Measurements from ENCODE around the gene BANF1.

Gene BANF1

GRCh38 chr11:65972116-65972515 is 30.2 kb upstream of the BANF1 start:
- Histone ChIP-seq H3K79me2 (ENCODE audit: insufficient read depth, low read length) (no peaks in the 10 kb centered on the region), H3K9me2 (ENCODE audit: low read depth, low read length) (no peaks in the 10 kb centered on the region), H3K9me3 (ENCODE audit: low read length) (no peaks in the 10 kb centered on the region), H3K4me1 (ENCODE audit: insufficient read depth, low read length, severe bottlenecking) (no peaks in the 10 kb centered on the region), H3K4me2 (ENCODE audit: low read length) (no peak overlapping the region), H3K27ac (ENCODE audit: low read depth, low read length, poor library complexity, severe bottlenecking) (no peak overlapping the region), H3K9ac (ENCODE audit: low read length) (no peak overlapping the region), H3F3A (ENCODE audit: insufficient read depth, low read length) (no peaks in the 10 kb centered on the region), H2AFZ (ENCODE audit: low read length) (no peak overlapping the region), H3K36me3 (ENCODE audit: insufficient read depth, low read length) (peaks cover 61% of the 10 kb centered on the region), H3K27me3 (ENCODE audit: insufficient read depth, low read length) (no peaks in the 10 kb centered on the region), H4K20me1 (ENCODE audit: insufficient read depth, low read length) (no peaks in the 10 kb centered on the region), H3K4me3 (ENCODE audit: low read depth, low read length, poor library complexity, severe bottlenecking) (no peak overlapping the region)
- no peak for TF ChIP-seq EZH2 (IDR thresholded peaks at IDR 0.05; ENCODE audit: borderline replicate concordance, low read length)
- TF ChIP-seq CTCF (IDR thresholded peaks at IDR 0.05; ENCODE audit: low read length), result no peak

- no peaks in the 10 kb centered on the region for H3K27me3 ChIP-seq (ENCODE audit: insufficient read depth, low read length)
- no peaks in the 10 kb centered on the region for H4K20me1 ChIP-seq (ENCODE audit: insufficient read depth, low read length)
Measured at GRCh38 chr11:65973439-65974110, 28.7 kb upstream of the BANF1 start.

GRCh38 chr11:65975771-65976170 is 26.5 kb upstream of the BANF1 start:
- Histone ChIP-seq H3K4me2 (ENCODE audit: low read length) (no peak overlapping the region), H3K9me2 (ENCODE audit: low read depth, low read length) (no peaks in the 10 kb centered on the region), H4K20me1 (ENCODE audit: insufficient read depth, low read length) (no peaks in the 10 kb centered on the region), H3K9me3 (ENCODE audit: low read length) (no peaks in the 10 kb centered on the region), H3K9ac (ENCODE audit: low read length) (no peak overlapping the region), H3K4me3 (ENCODE audit: low read depth, low read length, poor library complexity, severe bottlenecking) (no peak overlapping the region), H3F3A (ENCODE audit: insufficient read depth, low read length) (no peaks in the 10 kb centered on the region), H3K79me2 (ENCODE audit: insufficient read depth, low read length) (no peaks in the 10 kb centered on the region), H3K27me3 (ENCODE audit: insufficient read depth, low read length) (no peaks in the 10 kb centered on the region), H2AFZ (ENCODE audit: low read length) (no peak overlapping the region), H3K4me1 (ENCODE audit: insufficient read depth, low read length, severe bottlenecking) (no peaks in the 10 kb centered on the region), H3K27ac (ENCODE audit: low read depth, low read length, poor library complexity, severe bottlenecking) (no peak overlapping the region), H3K36me3 (ENCODE audit: insufficient read depth, low read length) (peaks cover 47% of the 10 kb centered on the region)
- TF ChIP-seq EZH2 (IDR thresholded peaks at IDR 0.05; ENCODE audit: borderline replicate concordance, low read length), result no peak
- no peak for TF ChIP-seq CTCF (IDR thresholded peaks at IDR 0.05; ENCODE audit: low read length)

More at GRCh38 chr11:65973439-65974110, 28.7 kb upstream of the BANF1 start:
- no peaks in the 10 kb centered on the region for H3K9me2 ChIP-seq (ENCODE audit: low read depth, low read length)
- peaks cover 55% of the 10 kb centered on the region for H3K36me3 ChIP-seq (ENCODE audit: insufficient read depth, low read length)
- no peaks in the 10 kb centered on the region for H3K9me3 ChIP-seq (ENCODE audit: low read length)
- no peaks in the 10 kb centered on the region for H3K79me2 ChIP-seq (ENCODE audit: insufficient read depth, low read length)
- H3K4me1 ChIP-seq (ENCODE audit: insufficient read depth, low read length, severe bottlenecking), result no peaks in the 10 kb centered on the region
- TF ChIP-seq EZH2 (IDR thresholded peaks at IDR 0.05; ENCODE audit: borderline replicate concordance, low read length) (no peak), CTCF (IDR thresholded peaks at IDR 0.05; ENCODE audit: low read length) (no peak)
- H3K4me3 ChIP-seq (ENCODE audit: low read depth, low read length, poor library complexity, severe bottlenecking), result no peak overlapping the region
- H3K9ac ChIP-seq (ENCODE audit: low read length), result no peak overlapping the region
- H3F3A ChIP-seq (ENCODE audit: insufficient read depth, low read length), result no peaks in the 10 kb centered on the region
- H3K4me2 ChIP-seq (ENCODE audit: low read length), result no peak overlapping the region
- H2AFZ ChIP-seq (ENCODE audit: low read length), result no peak overlapping the region
- H3K27ac ChIP-seq (ENCODE audit: low read depth, low read length, poor library complexity, severe bottlenecking), result no peak overlapping the region

All from OCI-LY1 (cell line).